Suprapubic skin (tissue), 3 donors: ENCODE data around the gene ZMAT5.

Experiments used
- CTCF ChIP-seq, 2 donors: fragments of 200-600 bp in 1 of 2; fragments of 450-650 bp in 1 of 2; sonication (generic) in 1 of 2; IDR thresholded peaks; one replicate each; pipeline ENCODE4 v1.5.1; 2016 to 2019; ENCODE audit warnings: antibody characterized with exemption in 2 of 2, mild to moderate bottlenecking in 1 of 2, moderate library complexity in 1 of 2
- POLR2A ChIP-seq, 2 donors: fragments of 450-650 bp; IDR thresholded peaks; one replicate each; pipeline ENCODE4 v1.6.1; 2017; ENCODE audit warnings: antibody characterized with exemption in 2 of 2, mild to moderate bottlenecking in 2 of 2, moderate library complexity in 2 of 2

- TF ChIP-seq CTCF (IDR thresholded peaks at IDR 0.05) (no peak), POLR2A (IDR thresholded peaks at IDR 0.05) (no peak)
Measured at GRCh38 chr22:29702000-29702930, 64.5 kb downstream of the ZMAT5 start.
